ENCODE data around the gene USP34. TPM values are rescaled to one million over a fixed set of nuclear protein-coding genes. Genes with fewer than 3 reads are reported as not detected.

Gene USP34
- total and polyA plus RNA-seq, 9 of the 15 experiments (the other 6 are each of a cell fraction or from before 2014, with no cell fraction given), result 19.8 to 108 (median 67.8) TPM

GRCh38 chr2:61196671-61197070 lies 274.2 kb downstream of the USP34 start:
- Histone ChIP-seq H3K79me2 (ENCODE audit: control insufficient read depth, insufficient read depth, low read length) (no peaks in the 10 kb centered on the region), H3K4me1 (replicated peaks in 1 of 2; ENCODE audit: control insufficient read depth in 2 of 2, insufficient read depth in 2 of 2, low read length in 2 of 2) (no peaks in the 10 kb centered on the region), H3K9ac (ENCODE audit: insufficient read depth in 1 of 2, low read depth in 2 of 2, low read length in 2 of 2) (no peak overlapping the region), H3K27me3 (ENCODE audit: control insufficient read depth in 2 of 2, insufficient read depth in 2 of 2, low read length in 2 of 2) (no peaks in the 10 kb centered on the region), H3K27ac (ENCODE audit: extremely low read depth, low read depth, low read length) (no peak overlapping the region), H3K4me2 (ENCODE audit: insufficient read depth, low read length) (no peak overlapping the region), H2AFZ (ENCODE audit: low read depth, low read length) (no peak overlapping the region), H4K20me1 (replicated peaks; ENCODE audit: control insufficient read depth, insufficient read depth, low read length) (no peaks in the 10 kb centered on the region), H3K36me3 (ENCODE audit: control insufficient read depth, insufficient read depth, low read length) (peaks cover 43% of the 10 kb centered on the region), H3K4me3 (no peak overlapping the region), H3K9me1 (ENCODE audit: control insufficient read depth, insufficient read depth, low read length) (no peaks in the 10 kb centered on the region), H3K9me3 (replicated peaks; ENCODE audit: control insufficient read depth, insufficient read depth, low read depth, low read length) (no peaks in the 10 kb centered on the region)
- intact Hi-C loops (cut with micrococcal nuclease), result no loop called here
- ATAC-seq (no peak), DNase-seq (ENCODE audit: extremely low read depth in 1 of 4, low spot score in 3 of 4) (no peak), FAIRE-seq (no peak)
- no TSS peak for BruUV-seq (replicated peaks)
- 88% methylated on average over 7 of the region's 7 CpGs for WGBS (ENCODE audit: insufficient coverage, low coverage, missing lambda C conversion rate)
- in situ Hi-C loops (cut with MboI), result no loop called here
- POLR2A ChIA-PET, result interaction anchor here (1.4 to 3.9 kb wide), 2 partner anchors 17 to 19 kb away, joined by 3 to 19 read pairs; no protein-coding TSS in a partner anchor
- CTCF ChIA-PET (ENCODE audit: low intra/inter-chr PET ratio), result no interaction called here
- TF ChIP-seq NR3C1 (CRISPR knock-in tag; IDR thresholded peaks at IDR 0.05) (no peak), RBBP5 (IDR thresholded peaks at IDR 0.05; ENCODE audit: borderline replicate concordance, insufficient read depth, low read length, poor library complexity, severe bottlenecking) (no peak), FOXP1 (CRISPR knock-in tag; IDR thresholded peaks at IDR 0.05) (no peak), FOXJ2 (tag; IDR thresholded peaks at IDR 0.05) (no peak), ZFP91 (CRISPR knock-in tag; IDR thresholded peaks at IDR 0.05) (no peak), ELF1 (tag; IDR thresholded peaks at IDR 0.05) (no peak), BCLAF1 (IDR thresholded peaks at IDR 0.05; ENCODE audit: borderline replicate concordance in 1 of 2, control insufficient read depth in 1 of 2, low read depth in 2 of 2, low read length in 1 of 2) (no peak), NFRKB (IDR thresholded peaks at IDR 0.05; ENCODE audit: low read depth) (no peak), FOS (IDR thresholded peaks at IDR 0.05; ENCODE audit: extremely low read depth, insufficient read length) (no peak), HDGF (IDR thresholded peaks at IDR 0.05) (no peak), SIX5 (IDR thresholded peaks at IDR 0.05; ENCODE audit: borderline replicate concordance in 1 of 2, insufficient read depth in 1 of 2, low read depth in 1 of 2, low read length in 2 of 2) (no peak), PHF8 (IDR thresholded peaks at IDR 0.05; ENCODE audit: borderline replicate concordance, low read length) (no peak), MAFG (tag; conservative IDR thresholded peaks at IDR 0.05) (no peak), ZNF280A (IDR thresholded peaks at IDR 0.05; ENCODE audit: low read depth, partially characterized antibody) (no peak)

Measured in K562 (cell line).